ENCODE data around the gene LRRC32. TPM values are rescaled to one million over a fixed set of nuclear protein-coding genes. Genes with fewer than 3 reads are reported as not detected.

Gene LRRC32
- total RNA-seq, 2 donors from 2014 or later: 4.5 to 5.6 TPM

GRCh38 chr11:76666408-76666807 lies 4.1 kb downstream of the LRRC32 start:
- peaks cover 5% of the 10 kb centered on the region for H3K36me3 Mint-ChIP-seq (ENCODE audit: low read depth)
- H3K4me1 Mint-ChIP-seq: peaks cover 11% of the 10 kb centered on the region
- H3K4me3 Mint-ChIP-seq: peak overlapping the region; percentile 2
- H3K27me3 Mint-ChIP-seq: peaks cover 10% of the 10 kb centered on the region
- H3K27ac Mint-ChIP-seq: peak overlapping the region; percentile 23
- ATAC-seq (replicated peaks): no peak
- H3K9me3 Mint-ChIP-seq: no peaks in the 10 kb centered on the region

DNA sequence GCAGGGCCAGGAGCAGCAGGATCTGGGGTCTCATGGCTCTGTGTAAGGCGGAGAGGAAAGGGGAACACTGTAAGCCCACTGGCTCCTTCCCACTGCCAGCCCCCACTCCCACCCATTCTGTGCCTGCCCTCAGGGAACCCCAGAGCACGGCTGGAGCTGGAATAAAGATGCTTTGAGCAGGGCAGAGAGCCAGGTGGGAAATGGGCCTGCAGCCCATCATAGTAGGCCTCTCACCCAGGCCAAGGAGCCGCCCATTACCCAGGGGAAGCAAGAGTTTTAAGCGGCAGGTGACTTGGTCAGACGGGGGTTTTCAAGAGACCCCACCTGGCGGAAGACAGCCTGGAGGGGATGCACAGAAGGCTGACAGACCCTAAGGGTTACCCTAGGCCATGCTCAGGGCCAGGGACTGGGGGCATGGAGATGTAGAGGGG lies 4.6 kb downstream of the LRRC32 start:
- ATAC-seq (replicated peaks): no peak
- H3K4me3 Mint-ChIP-seq: peak overlapping the region; percentile 62
- peaks cover 5% of the 10 kb centered on the region for H3K36me3 Mint-ChIP-seq (ENCODE audit: low read depth)
- no peaks in the 10 kb centered on the region for H3K9me3 Mint-ChIP-seq
- H3K4me1 Mint-ChIP-seq: peaks cover 9% of the 10 kb centered on the region
- peaks cover 10% of the 10 kb centered on the region for H3K27me3 Mint-ChIP-seq
- peak overlapping the region; percentile 93 for H3K27ac Mint-ChIP-seq

DNA sequence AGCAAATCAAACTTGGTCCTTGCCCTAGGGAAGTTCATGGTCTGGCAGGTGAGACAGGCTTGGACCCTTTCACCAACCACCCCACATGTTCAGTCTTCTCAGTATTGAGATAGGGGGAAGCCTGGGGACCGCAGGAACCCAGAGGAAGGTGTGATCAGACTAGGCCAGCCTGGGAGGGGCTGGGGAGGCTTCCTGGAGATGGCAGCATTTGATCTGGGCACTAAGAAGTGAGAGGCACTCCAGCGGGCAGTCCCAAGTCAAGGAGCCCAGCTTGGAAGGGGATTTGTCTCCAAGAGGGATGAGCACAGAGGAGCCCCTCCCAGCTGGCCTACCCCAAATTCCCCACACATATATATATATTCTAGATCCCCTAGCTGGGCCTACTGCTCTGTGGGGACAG lies 5.4 kb downstream of the LRRC32 start:
- Mint-ChIP-seq H3K4me3 (peak overlapping the region; percentile 62), H3K27ac (peak overlapping the region; percentile 93), H3K4me1 (peaks cover 9% of the 10 kb centered on the region), H3K27me3 (peaks cover 10% of the 10 kb centered on the region), H3K36me3 (ENCODE audit: low read depth) (peaks cover 5% of the 10 kb centered on the region), H3K9me3 (no peaks in the 10 kb centered on the region)
- ATAC-seq (replicated peaks): peak; percentile 16

GRCh38 chr11:76664578-76665061 lies 5.9 kb downstream of the LRRC32 start:
- peak overlapping the region; percentile 62 for H3K4me3 Mint-ChIP-seq
- peaks cover 9% of the 10 kb centered on the region for H3K4me1 Mint-ChIP-seq
- peaks cover 5% of the 10 kb centered on the region for H3K36me3 Mint-ChIP-seq (ENCODE audit: low read depth)
- H3K27me3 Mint-ChIP-seq: peaks cover 6% of the 10 kb centered on the region
- peak overlapping the region; percentile 93 for H3K27ac Mint-ChIP-seq
- peak; percentile 64 for ATAC-seq (replicated peaks)
- no peaks in the 10 kb centered on the region for H3K9me3 Mint-ChIP-seq

- Mint-ChIP-seq H3K4me1 (peaks cover 9% of the 10 kb centered on the region), H3K27me3 (peaks cover 5% of the 10 kb centered on the region), H3K4me3 (no peak overlapping the region), H3K9me3 (no peaks in the 10 kb centered on the region), H3K27ac (no peak overlapping the region), H3K36me3 (ENCODE audit: low read depth) (peaks cover 5% of the 10 kb centered on the region)
- ATAC-seq (replicated peaks): no peak
These were observed 6.6 kb downstream of the LRRC32 start for GRCh38 chr11:76663912-76664440.

DNA sequence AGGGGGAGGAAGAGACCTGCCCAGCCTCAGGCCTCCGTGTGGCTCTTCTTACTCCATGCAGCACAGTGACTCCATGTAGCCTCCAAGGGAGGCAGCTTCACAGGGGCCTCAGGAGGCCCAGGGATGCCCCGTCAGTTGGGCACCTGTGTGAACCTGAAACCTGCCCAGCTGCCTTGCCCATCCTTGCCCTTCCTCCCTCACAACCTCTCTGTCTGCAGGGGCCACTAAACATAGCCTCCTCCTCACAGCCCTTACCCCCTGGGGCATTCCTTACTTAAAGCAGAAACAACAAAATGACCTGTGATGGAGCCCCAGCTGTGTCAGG lies 7.1 kb downstream of the LRRC32 start:
- ATAC-seq (replicated peaks): no peak
- H3K27ac Mint-ChIP-seq: no peak overlapping the region
- H3K9me3 Mint-ChIP-seq: no peaks in the 10 kb centered on the region
- H3K36me3 Mint-ChIP-seq (ENCODE audit: low read depth): peaks cover 3% of the 10 kb centered on the region
- H3K27me3 Mint-ChIP-seq: peaks cover 4% of the 10 kb centered on the region
- H3K4me1 Mint-ChIP-seq: peaks cover 9% of the 10 kb centered on the region
- no peak overlapping the region for H3K4me3 Mint-ChIP-seq

DNA sequence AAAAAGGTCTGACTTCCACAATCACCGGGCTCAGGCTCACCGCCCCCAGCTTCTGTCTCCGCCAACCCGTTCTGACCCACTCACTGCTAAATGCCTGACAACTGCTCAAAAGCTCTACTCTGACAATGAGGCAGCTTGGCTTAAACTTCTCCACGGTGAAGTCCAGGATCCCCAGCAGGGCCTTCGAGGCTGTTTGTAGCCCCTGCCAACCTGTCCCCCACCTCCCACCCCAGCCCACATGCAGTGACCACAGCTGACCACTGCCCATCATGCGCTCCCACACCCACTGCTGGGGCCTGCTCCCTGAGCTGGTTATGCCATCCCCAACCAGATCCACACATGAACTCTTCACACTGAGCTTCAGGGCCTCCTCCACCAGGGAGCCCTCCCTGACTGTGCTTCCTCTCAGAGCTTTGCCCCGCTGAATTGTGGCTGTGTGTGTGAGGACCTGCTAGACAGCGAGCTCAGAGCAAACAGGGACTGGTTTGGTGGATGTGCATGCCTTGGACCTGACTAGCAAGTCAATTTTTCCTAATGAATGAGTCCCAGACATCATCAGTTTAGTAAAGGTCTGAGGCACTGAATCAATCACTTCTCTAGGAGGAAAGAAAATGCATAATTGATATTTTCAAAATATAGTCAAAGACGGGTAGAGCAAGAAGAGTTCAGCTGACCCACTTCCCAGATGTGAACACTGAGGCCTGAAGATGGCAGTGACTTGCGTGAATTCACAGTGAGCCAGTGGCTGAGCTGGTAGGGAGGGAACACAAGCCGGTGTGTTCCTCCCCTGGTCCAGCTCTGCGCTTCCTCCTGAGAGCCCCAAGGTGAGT lies 7.7 kb downstream of the LRRC32 start:
- no peak for ATAC-seq (replicated peaks)
- Mint-ChIP-seq H3K9me3 (no peaks in the 10 kb centered on the region), H3K4me3 (no peak overlapping the region), H3K27ac (no peak overlapping the region), H3K36me3 (ENCODE audit: low read depth) (no peaks in the 10 kb centered on the region), H3K4me1 (peaks cover 9% of the 10 kb centered on the region), H3K27me3 (no peaks in the 10 kb centered on the region)

DNA sequence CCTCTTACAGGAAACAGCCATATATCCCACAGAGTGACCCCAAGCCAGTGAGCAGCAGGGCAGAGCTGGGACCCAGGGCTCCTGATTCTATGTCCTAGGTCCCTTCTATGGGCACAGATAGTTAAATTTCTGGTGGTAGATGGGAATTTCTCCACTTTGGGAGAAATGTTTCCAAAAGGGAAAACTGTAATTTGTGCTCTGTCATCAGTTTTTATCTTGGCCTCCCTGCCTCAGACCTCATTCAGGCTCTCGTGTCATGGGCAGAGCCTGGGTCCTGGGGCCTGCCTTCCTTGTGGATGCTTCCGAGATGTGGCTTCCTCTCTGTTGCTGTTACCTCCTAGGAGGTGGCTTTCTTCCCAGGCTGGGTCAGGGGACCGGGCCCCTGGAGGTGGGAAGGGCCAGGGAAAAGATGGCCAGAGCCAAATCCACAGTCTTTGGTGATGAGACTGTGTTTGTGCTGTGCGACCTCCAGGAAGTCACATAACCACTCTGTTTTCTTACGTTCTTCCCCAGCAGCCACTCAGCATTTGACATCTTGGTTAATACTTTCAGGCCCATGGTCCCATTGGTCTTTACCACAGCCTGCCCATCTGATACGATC lies 8.6 kb downstream of the LRRC32 start:
- Mint-ChIP-seq H3K4me1 (peaks cover 9% of the 10 kb centered on the region), H3K9me3 (no peaks in the 10 kb centered on the region), H3K27ac (no peak overlapping the region), H3K27me3 (no peaks in the 10 kb centered on the region), H3K4me3 (no peak overlapping the region), H3K36me3 (ENCODE audit: low read depth) (no peaks in the 10 kb centered on the region)
- no peak for ATAC-seq (replicated peaks)

DNA sequence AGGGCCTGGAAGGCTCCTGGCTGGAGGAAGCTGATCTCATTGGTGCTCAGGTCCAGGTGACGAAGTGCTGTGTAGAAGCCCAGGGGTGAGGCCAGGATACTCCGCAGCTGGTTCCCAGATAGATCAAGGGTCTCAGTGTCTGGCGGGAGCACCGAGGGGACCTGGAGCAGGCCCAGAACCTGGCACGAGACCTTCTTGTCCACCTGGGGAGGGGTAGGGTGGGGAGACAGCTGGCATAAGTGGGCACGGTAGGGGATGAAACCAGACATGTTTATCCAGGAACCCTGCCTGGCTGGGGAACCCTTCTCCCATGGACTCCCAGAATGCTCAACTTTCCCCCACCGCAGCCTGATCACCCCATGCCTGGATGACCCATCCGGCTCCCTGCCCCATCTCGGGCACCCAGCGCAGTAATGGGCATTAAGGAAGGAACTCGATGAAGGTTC lies 9.2 kb downstream of the LRRC32 start:
- no peaks in the 10 kb centered on the region for H3K36me3 Mint-ChIP-seq (ENCODE audit: low read depth)
- no peak overlapping the region for H3K27ac Mint-ChIP-seq
- H3K9me3 Mint-ChIP-seq: no peaks in the 10 kb centered on the region
- H3K27me3 Mint-ChIP-seq: no peaks in the 10 kb centered on the region
- peaks cover 9% of the 10 kb centered on the region for H3K4me1 Mint-ChIP-seq
- ATAC-seq (replicated peaks): no peak
- H3K4me3 Mint-ChIP-seq: no peak overlapping the region

GRCh38 chr11:76660533-76661305 lies 9.8 kb downstream of the LRRC32 start:
- H3K9me3 Mint-ChIP-seq: no peaks in the 10 kb centered on the region
- H3K27me3 Mint-ChIP-seq: no peaks in the 10 kb centered on the region
- H3K36me3 Mint-ChIP-seq (ENCODE audit: low read depth): no peaks in the 10 kb centered on the region
- H3K4me3 Mint-ChIP-seq: no peak overlapping the region
- H3K27ac Mint-ChIP-seq: no peak overlapping the region
- ATAC-seq (replicated peaks): no peak
- peaks cover 9% of the 10 kb centered on the region for H3K4me1 Mint-ChIP-seq

DNA sequence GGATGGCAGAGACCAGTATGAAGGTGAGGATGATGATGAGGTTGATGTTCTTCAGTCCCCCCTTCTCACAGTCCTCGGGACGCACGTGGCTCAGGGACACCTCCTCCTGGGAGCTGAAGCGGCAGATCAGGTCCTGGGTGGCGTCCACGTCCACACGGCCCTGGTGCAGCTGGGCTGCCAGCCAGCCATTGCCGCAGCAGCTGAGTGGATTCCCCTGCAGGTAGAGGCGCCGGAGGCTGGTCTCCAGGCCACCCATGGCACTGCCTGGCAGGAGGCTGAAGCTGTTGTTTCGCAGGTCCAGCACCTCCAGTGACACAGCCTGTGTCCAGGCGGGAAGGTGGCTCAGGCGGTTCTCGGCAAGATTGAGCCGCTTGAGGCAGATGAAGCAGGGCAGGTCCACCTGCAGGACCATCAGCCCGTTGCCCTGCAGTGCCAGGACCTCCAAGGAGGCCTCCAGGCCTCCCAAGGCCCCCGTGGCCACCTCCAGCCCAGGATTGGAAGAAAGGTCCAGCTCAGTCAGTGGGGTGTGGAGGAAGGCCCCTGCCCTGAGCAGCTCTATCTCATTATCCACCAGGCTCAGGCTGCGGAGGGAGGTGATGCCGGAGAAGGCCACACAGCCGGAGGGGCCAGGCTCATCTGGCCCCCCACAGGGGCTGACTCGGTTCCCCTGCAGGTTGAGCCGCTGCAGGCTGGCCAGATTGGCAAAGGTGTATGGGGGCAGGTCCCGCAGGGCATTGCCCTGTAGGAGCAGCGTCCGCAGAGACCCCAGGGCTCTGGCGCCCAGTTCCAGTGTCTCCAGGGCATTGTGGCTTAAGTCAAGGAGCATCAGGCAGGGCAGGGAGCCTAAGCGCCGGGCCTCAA lies 10.6 kb downstream of the LRRC32 start:
- H3K9me3 Mint-ChIP-seq: no peaks in the 10 kb centered on the region
- peaks cover 6% of the 10 kb centered on the region for H3K4me1 Mint-ChIP-seq
- no peak for ATAC-seq (replicated peaks)
- H3K36me3 Mint-ChIP-seq (ENCODE audit: low read depth): no peaks in the 10 kb centered on the region
- no peaks in the 10 kb centered on the region for H3K27me3 Mint-ChIP-seq
- no peak overlapping the region for H3K4me3 Mint-ChIP-seq
- no peak overlapping the region for H3K27ac Mint-ChIP-seq

DNA sequence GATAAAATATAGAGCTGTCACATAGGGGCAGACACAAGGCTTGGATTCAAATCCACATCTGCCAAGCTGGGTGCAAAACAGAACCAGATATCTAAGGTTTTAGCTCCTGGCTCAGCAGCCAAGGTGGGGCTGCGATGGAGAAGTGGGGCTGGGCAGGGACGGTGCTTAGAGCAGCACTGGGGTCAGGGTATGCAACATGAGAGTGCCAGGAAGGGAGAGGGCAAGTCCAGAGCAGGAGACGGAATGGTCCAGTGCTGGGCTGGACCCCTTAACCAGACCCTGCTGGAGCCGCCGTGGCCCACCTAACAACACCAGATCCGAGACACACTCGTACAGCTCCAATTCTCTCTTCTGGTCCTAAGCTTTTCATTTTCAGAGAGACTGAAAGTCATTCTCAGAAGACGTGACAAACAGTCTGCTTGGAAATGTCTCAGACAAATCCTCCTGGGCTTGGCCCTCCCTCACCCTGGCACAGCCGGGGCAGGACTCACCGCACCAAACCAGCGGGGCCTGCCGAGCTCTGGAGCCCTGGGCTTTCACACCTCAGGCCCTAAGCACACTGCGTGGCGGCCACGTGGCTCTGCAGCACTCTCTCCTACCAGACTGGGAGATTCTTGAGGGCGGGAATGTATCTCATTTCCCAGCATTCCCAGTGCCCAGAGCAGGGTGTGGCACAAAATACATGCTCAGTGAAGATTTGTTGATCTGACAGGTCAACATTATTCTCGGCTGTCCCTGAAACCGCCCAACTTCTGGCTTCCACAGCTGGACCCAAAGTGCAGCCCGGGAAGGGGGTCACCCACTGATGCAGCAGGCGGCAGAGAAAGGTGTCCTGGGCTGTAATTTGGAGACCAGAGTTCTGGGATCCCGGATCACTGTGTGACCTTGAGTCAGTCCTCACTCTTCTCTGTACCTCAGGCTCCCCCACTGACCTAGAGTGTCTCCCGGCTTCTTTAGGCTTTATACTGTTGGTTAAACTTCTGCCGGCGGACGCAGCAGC lies 11.6 kb downstream of the LRRC32 start:
- H3K27me3 Mint-ChIP-seq: peaks cover 3% of the 10 kb centered on the region
- no peaks in the 10 kb centered on the region for H3K4me1 Mint-ChIP-seq
- H3K9me3 Mint-ChIP-seq: no peaks in the 10 kb centered on the region
- H3K27ac Mint-ChIP-seq: no peak overlapping the region
- no peak for ATAC-seq (replicated peaks)
- no peaks in the 10 kb centered on the region for H3K36me3 Mint-ChIP-seq (ENCODE audit: low read depth)
- H3K4me3 Mint-ChIP-seq: no peak overlapping the region

DNA sequence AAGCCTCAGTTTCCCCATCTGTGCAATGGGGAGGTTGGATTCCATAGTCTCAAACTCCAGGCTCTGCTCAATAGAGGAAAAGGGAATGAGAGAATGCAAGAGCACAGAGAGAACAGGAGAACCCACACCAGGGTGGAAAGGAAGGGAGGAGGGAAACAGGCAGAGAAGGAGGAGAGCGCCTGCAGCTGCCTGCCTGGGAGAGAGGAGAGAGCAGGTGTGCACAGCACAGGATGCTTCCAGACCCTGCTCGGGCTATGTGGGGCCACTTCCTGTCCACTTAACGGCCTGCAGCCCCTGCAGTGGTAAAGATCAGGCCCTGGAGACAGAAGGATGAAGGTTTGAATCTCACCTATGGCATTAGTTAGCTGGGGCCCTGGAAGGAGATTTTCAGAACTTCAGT lies 12.3 kb downstream of the LRRC32 start:
- no peaks in the 10 kb centered on the region for H3K36me3 Mint-ChIP-seq (ENCODE audit: low read depth)
- H3K27me3 Mint-ChIP-seq: peaks cover 3% of the 10 kb centered on the region
- no peaks in the 10 kb centered on the region for H3K9me3 Mint-ChIP-seq
- no peak overlapping the region for H3K4me3 Mint-ChIP-seq
- no peaks in the 10 kb centered on the region for H3K4me1 Mint-ChIP-seq
- H3K27ac Mint-ChIP-seq: no peak overlapping the region
- ATAC-seq (replicated peaks): no peak
